GM12875 (cell line): ENCODE results near the gene CTCFL.

Experiments
- H3K4me3 ChIP-seq: one replicate; pipeline ENCODE4 v1.5.1; 2011; ENCODE audit warnings: low read depth, low read length, control low read depth
- CTCF ChIP-seq: IDR thresholded peaks from 2 replicates; pipeline ENCODE4 v1.5.1; 2011; ENCODE audit warnings: low read depth, mild to moderate bottlenecking, control low read depth, inconsistent platforms, low read length, moderate library complexity, borderline replicate concordance; ENCODE audit not compliant: insufficient read depth

The CTCFL gene

GRCh38 chr20:57553376-57554018, 28.6 kb upstream of the CTCFL start:
- H3K4me3 ChIP-seq: no peak overlapping the region
- TF ChIP-seq CTCF: no peak

GRCh38 chr20:57552471-57552870, 27.5 kb upstream of the CTCFL start:
- H3K4me3 ChIP-seq: no peak overlapping the region
- no peak for TF ChIP-seq CTCF

GRCh38 chr20:57548177-57549058, 23.5 kb upstream of the CTCFL start:
- TF ChIP-seq CTCF: no peak
- H3K4me3 ChIP-seq: no peak overlapping the region

GRCh38 chr20:57546956-57547649, 22.2 kb upstream of the CTCFL start:
- no peak overlapping the region for H3K4me3 ChIP-seq
- TF ChIP-seq CTCF: no peak

- no peak overlapping the region for H3K4me3 ChIP-seq
- no peak for TF ChIP-seq CTCF
Measured at GRCh38 chr20:57545927-57546662, 21.2 kb upstream of the CTCFL start.

GRCh38 chr20:57544838-57545564, 20.1 kb upstream of the CTCFL start:
- no peak overlapping the region for H3K4me3 ChIP-seq
- no peak for TF ChIP-seq CTCF
